DND-41 (cell line): ENCODE results near the gene ADAM10.

Source experiments
- EZH2 ChIP-seq: IDR thresholded peaks from 3 replicates; pipeline ENCODE4 v1.6.1; 2012; ENCODE audit warnings: borderline replicate concordance, low read depth, mild to moderate bottlenecking, moderate library complexity, low read length, inconsistent platforms; ENCODE audit not compliant: severe bottlenecking
- TF ChIP-seq, protein P1 (sequence below): IDR thresholded peaks from 2 replicates; pipeline ENCODE4 v1.5.1; 2012; ENCODE audit warnings: borderline replicate concordance, low read length, moderate library complexity, mild to moderate bottlenecking; ENCODE audit not compliant: poor library complexity, severe bottlenecking; ENCODE audit errors: extremely low read depth

DNA sequence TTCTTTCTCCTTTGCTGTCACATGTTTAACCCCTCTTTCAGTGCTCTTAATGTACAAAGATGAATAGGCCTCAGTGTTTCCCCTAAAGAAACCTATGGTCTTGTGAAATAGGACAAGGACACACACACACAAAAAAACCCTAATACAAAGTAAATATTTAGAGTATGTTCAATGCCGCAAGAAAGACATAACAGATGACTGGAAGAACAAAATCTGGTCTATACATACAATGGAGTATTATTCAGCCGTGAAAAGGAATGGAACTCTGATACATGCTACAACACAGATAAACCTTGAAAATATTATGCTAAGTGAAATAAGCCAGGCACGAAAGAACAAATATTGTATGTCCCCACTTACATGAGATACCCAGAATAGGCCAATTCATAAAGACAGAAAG, 123.1 kb downstream of the ADAM10 start:
- TF ChIP-seq, protein P1, sequence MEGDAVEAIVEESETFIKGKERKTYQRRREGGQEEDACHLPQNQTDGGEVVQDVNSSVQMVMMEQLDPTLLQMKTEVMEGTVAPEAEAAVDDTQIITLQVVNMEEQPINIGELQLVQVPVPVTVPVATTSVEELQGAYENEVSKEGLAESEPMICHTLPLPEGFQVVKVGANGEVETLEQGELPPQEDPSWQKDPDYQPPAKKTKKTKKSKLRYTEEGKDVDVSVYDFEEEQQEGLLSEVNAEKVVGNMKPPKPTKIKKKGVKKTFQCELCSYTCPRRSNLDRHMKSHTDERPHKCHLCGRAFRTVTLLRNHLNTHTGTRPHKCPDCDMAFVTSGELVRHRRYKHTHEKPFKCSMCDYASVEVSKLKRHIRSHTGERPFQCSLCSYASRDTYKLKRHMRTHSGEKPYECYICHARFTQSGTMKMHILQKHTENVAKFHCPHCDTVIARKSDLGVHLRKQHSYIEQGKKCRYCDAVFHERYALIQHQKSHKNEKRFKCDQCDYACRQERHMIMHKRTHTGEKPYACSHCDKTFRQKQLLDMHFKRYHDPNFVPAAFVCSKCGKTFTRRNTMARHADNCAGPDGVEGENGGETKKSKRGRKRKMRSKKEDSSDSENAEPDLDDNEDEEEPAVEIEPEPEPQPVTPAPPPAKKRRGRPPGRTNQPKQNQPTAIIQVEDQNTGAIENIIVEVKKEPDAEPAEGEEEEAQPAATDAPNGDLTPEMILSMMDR, result no peak
- no peak for TF ChIP-seq EZH2
